ENCODE results near the gene PHF20.
"Not testable (repeated sequence)": the region's sequence is repeated elsewhere in the genome, so short reads cannot be mapped to it uniquely, and the experiment has no call there.

PHF20 gene

DNA sequence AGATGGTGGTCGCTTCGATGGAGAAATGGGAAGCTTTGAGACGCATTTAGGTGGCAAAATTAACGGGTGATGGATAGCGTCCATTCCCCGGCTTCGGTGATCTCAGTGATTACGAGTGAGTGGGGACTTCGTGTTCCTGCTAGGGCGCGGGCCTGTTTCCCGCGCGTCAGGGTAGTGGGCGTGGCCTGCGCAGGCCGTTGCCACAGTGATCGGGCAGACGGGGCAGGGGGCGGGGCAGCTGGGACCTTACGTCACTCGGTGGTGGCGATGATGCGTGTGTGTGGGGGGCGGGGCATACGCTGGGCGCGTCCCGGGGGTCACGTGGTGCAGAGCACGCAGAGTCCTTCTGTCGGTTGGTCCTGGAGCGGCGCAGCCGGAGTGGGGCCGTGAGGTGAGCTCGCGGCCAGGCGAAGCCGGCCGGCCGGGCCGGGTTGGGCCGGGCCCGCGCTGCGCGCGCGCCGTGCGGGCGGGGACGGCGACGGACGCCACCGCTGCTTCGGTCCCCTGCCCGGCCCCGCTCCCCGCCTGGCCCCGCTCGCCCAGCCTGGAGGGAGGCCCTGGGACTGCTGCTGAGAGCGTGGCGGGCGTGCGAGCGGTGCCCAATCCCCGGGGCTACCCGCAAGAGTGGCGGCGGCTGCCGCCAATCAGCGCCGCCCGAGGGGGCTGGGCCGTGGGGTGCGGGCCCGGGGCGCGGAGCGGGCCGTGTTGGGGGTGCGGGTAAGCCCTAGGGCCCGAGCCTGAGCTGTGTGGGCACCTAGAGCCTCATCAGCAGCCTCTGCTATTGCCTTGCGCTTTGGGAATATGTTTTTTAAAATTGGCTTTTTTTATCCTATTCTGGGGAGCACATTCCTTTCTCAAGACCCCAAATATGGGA, at the start of gene PHF20:
PHF20 (plus strand) TSS at position 327 of the 874 bp plus-strand sequence. CDS start 29,508 bp downstream, outside the sequence.
- DNase-seq = peak; percentile 92 to 96

DNA sequence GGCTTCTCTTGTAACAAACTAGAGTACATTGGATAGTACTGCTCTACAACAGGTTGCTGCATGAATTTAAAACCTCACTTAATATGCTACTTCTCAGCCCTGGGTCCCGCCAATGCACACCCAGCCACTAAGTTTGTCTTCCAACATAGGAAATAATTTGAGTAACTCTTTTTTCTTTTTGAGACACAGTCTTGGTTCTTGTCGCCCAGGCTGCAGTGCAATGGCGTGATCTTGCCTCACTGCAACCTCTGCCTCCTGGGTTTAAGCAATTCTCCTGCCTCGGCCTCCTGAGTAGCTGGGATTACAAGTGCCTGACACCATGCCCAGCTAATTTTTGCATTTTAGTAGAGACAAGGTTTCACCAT, 48.6 kb upstream of the PHF20 start:
- not testable (repeated sequence) for DNase-seq

DNA sequence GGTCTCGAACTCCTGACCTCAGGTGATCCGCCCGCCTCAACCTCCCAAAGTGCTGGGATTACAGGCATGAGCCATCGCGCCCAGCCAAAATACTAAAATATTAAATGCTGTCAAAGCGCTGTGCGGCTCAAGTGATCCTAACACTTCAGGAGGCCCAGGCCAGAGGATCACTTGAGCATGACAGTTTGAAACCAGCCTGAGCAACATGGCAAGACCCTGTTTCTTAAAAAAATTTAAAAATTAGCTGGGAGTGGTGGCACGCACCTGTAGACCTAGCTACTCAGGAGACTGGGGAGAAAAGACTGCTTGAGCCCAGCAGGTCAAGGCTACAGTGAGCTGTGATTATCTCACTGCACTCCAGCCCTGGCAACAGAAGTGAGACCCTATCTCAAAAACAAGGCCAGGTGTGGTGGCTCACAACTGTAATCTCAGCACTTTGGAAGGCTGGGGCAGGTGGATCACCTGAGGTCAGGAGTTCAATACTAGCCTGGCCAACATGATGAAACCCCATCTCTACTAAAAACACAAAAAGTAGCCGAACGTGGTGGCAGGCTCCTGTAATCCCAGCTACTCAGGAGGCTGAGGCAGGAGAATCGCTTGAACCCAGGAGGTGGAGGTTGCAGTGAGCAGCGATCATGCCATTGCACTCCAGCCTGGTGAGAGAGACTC, 48.0 kb upstream of the PHF20 start:
- DNase-seq = not testable (repeated sequence)

DNA sequence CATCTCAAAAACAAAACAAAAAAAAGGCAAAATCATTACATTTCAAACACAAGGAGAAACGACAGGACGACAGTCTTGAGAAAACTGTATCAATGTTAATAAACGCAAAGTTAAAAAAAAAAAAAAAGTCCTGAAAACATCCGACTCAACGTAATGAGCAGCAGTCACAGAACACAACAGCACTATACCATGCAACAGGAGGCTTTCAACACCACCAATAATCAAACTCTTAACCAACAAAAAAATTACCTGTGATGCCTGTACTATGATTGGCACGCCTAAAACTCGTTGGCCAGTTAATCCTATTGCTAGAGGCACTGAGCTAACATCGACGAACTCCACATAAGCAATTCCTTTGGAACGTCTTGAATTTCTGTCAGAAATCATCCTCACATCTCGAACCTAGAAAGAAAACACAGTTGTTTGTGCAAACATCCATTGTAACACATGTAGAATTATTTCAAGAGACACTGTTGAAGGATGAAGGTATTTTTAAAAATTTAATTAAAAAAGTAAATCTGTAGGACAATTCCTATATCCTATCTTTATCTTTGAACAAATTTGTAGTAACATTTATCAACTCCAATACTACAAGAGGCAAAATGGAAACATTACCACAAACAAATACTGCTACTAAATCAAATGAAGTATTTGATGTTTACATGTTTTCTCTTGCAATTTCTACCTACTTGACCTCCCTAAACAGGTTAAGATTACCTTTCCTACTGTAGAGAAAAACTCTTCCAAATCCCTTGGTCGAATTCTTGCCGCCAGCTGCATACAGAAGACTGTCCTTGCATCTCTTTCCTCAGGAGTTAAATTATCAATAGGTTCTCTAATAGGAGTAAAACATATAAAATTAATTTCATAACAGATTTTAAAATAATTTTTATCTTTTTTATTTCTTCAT, 47.2 kb upstream of the PHF20 start:
- DNase-seq = no peak

DNA sequence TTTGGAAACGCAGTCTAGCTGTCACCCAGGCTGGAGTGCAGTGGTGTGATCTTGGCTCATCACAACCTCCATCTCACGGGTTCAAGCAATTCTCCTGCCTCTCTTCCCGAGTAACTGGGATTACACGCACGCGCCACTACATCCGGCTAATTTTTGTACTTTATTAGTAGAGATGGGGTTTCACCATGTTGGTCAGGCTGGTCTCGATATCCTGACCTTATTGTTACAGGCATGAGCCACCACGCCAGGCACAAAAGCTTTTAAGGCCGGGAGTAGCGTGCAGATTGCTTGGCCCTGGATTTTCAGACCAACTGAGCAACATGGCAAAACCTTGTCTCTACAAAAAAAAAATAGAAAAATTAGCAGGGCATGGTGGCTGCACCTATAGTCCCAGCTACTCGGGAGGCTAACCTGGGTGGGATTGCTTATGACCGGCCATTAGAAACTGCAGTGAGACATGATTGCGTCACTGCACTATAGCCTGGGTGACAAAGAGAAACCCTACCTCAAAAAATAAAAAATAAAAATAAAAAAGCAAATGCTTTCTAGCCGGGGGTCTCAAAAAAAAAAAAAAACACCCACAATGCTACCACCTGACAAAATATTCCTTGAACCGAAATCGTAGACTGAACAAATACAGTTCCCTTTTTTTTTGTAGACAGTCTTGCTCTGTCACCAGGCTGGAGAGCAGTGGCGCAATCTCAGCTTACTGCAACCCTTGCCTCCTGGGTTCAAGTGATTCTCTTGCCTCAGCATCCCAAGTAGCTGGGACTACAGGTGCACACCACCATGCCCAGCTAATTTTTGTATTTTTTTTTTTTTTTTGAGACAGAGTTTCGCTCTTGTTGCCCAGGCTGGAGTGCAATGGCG, 44.7 kb upstream of the PHF20 start:
- no peak for DNase-seq

DNA sequence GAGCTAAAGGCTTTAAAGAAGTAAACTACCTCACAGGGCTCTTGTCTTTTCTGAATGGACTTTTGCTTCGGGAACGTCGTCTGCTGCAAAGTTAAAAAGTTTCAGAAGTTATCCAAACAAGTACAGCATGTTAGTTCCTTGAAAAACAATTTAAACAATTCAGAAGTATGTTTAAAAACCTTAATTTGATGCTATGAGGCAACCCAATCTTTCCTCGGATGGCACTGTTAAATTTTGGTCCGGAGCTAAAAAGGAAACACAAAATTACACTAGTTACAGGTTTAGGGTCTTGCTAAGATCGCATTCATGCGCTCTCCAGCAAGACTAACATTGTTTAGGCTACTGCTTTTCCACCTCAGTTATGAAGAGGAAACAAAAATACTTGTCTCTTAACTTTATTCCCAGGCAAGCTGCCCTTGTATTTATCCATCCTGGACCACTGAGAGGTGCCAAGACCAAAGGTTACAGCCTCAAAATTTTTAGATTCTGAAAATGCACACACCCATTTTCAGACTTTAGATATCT, 42.5 kb upstream of the PHF20 start:
- no peak for DNase-seq

DNA sequence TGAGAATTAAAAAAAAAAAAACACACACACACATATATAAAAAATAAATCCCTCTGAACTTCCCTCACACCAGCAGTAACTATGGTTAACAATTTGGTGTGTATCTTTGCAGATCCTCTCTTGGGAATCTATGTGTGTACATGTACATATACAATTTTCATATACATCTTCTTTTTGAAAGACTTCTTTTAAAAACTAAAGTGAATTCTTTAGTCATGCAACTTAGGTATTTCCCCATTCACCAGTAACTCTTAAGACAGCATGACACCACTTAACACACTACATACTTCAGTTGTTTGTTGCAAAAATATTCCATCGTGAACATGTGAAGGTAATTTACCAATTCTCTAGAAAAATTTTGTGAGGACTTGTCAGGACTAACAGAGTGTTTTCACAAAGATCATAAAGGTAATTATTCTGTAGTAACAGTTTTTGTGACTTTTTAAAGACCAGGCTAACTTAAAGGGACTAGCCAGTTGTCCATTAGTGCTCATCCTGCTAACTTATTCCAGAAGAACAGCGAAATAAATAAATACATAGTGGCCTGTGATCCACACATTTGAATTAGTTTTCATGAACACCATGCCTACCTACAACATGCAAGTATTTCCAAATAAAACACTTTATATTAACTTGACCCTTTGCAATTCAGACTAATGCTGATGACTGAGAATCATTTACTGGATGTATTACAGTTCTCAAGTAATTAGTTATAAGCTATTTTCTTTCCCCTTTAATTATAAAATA, 41.8 kb upstream of the PHF20 start:
- no peak for DNase-seq

DNA sequence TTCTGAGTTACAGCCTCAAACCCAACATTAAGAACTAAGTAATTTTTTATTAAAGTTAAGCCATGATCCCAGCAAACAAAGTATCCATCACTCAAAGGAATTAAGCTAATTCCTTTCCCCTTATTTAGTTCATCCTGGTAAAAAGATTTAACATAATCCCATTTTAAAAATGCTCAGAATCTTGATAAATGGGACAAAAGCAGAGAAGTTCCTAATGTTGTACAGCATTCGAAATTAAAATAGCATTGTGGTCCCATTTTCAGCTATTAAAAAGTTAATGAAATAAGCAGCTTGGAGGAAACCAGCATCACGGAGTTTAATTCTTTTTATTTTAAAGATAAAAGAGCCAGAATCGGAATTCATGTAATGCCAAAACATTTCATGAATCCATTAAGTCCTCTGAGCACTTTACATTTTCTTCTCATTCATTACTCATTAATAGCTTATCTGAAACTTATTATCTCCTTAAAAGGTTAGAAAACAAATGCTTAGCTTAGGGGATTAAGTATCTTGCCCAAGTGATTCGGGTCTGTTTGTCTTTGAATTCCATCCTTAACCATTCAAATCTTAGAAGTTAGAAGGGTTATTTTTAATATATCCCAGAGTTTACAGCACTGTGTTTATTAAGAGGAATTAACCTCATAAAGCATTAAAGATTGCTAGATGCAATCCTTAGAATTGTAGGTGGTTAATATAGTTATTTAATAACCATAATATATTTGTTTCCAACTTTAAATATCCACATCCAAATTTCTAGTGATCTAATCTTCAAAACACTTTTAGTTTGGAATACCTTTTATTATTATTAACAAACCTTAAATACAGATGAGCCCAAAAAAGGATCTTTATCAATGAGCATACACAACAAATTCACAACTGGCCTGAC, 41.0 kb upstream of the PHF20 start:
- DNase-seq = no peak

DNA sequence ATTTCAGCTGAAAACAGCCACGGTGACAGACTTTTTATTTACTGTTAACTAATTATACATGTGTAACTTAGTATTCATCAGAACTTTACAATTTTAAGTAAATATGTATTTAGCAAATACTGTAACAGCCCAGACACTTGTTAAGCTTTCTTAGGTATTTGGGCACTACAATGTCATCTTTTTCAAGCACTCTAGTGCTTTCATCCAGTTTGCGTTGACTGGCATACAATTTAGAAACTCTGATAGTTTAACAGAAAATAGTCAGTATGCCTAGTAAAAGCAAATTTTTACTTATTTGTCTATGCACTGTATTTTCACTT, 40.4 kb upstream of the PHF20 start:
- no peak for DNase-seq

DNA sequence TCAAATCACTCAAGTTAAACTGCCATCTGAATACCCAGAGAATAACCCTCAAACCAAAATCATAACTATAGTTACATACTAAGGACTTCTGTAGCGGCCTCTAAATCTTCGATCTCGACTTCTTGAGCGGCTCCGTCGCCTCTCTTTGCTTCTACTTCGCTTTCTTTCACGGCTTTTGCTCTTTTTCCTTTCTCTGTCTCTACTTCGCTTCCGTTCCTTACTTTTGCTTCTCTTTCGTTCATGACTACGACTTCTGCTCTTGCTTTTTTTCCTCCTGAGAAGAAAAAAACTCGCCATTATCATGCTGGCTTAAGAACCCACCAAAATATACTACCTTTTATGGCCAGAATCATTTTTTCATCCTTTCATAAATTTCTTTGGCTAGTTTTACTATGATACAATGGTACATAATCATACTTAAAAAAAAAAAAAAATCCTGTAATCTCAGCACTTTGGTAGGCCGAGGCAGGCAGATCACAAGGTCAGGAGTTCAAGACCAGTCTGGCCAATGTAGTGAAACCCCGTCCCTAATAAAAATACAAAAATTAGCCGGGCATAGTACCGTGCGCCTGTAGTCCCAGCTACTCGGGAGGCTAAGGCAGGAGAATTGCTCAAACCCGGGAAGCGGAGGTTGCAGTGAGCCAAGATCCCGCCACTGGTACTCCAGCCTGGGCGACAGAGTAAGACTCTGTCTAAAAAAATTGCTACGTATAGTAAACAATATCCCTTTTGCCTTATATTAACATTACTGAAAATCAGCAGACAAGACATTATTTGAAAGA, 39.8 kb upstream of the PHF20 start:
- DNase-seq = no peak

DNA sequence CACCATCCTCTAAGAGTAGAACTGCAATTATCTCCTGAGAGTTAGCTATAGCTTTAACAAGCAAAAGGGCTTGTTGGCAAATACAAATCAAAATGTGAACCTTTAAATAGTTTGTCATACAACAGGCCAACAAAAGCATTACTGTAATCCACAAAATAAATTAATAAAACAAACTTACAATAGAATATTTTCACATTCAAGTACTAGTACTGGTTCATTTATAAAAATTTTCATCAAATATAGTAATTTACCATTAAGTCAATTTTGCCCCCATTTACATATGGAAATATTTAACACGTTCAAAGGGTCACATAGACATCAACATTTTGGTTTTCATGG, 39.2 kb upstream of the PHF20 start:
- DNase-seq = no peak

DNA sequence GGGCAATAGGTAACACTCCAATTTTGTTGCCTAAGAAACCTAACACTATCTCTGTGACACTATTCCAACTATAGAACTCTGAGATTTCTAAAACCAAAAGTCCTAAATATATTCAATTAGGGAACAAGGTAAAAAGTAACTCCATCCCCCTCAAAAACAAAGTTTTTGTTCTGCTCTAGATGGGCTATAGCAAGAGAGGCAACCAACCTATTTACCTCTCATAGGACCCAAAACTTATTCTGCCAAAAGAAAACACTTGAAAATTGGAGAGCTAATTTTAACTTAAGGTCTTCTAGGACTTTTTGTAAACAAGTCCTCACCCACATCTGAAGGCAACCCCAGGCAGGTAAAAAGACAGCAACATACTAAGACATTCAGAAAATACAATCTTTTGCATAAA, 37.4 kb upstream of the PHF20 start:
- DNase-seq = no peak

DNA sequence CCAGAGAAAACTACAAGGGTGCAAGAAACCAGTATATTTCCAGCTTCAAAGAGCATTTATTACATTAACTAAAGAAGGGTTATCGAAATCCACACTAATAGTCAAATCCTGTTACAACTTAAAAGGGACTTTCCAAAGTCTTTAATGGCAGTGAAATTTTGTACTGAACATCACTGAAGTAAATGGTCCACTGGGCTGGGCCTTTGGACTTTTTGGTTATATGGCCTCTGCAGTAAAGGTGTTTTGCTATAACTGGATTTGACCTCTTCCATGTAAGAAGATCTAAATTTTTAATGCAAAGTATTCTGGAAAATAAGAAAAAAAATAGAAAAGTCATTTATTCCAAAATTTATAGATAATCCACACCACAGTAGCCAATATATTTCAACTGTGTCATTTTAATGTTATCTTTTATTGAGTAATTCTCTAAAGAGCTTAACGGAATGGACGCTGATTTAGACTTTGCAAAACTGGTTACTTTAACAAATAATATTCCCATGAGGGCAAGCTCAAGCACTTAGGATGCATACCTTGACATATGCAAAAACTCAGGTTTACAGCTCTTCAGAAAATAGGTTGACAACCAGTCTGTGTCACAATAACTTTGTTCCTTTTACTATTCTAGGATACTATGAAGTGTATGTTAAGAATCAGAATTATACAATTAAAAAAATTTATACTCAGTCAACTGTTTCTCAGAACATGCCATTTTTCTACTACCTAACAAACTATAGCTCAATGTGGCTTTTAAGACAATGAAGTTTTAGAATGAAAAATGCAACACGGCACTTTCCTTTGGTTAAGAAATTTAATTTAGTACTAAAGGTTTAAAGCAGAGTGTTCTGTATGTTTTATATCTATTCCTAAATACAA, 36.8 kb upstream of the PHF20 start:
- no peak for DNase-seq

DNA sequence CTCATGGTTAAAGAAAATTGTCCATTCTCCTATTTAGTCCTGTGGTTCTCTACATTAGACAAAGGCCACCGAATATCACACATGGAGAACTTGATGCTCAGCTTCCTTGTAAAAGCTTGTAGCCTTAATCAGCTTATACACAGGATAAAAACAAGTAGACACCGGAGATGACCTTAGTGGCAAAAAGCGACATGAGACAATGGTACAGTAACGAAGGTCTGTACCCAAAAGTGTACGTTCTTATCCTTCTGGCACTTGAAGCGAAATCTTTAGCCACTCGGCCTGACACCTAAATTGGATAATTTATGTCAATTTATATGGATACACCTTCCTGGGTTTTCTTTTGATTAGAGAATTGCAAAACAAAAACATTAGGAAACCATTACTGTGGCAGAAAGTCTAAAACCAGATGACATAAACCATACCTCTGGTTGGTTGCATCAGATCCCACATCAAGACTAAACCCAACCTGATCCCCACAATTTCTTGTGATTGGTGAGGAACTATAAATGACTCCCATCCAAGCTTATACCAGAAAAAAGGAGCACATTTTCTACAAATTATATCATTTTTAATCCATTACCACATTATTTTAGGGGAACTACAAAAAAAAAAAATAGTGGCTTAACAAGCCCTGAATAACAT, 35.9 kb upstream of the PHF20 start:
- peak in 1 of 2 experiments; percentile 22 for DNase-seq

DNA sequence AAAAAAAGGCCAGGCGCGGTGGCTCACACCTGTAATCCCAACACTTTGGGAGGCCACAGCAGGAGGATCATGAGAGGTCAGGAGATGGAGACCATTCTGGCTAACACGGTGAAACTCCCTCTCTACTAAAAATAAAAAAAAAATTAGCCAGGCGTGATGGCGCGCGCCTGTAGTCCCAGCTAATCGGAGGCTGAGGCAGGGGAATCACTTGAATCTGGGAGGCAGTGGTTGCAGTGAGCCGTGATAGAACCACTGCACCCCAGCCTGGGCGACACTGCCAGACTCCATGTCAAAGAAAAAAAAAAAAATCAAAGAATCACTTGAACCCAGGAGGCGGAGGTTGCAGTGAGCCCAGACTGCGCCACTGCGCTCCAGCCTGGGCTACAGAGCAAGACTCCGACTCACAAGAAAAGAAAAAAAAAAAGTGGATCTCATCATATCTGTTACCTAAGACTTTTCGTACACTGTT, 33.9 kb upstream of the PHF20 start:
- DNase-seq = no peak

DNA sequence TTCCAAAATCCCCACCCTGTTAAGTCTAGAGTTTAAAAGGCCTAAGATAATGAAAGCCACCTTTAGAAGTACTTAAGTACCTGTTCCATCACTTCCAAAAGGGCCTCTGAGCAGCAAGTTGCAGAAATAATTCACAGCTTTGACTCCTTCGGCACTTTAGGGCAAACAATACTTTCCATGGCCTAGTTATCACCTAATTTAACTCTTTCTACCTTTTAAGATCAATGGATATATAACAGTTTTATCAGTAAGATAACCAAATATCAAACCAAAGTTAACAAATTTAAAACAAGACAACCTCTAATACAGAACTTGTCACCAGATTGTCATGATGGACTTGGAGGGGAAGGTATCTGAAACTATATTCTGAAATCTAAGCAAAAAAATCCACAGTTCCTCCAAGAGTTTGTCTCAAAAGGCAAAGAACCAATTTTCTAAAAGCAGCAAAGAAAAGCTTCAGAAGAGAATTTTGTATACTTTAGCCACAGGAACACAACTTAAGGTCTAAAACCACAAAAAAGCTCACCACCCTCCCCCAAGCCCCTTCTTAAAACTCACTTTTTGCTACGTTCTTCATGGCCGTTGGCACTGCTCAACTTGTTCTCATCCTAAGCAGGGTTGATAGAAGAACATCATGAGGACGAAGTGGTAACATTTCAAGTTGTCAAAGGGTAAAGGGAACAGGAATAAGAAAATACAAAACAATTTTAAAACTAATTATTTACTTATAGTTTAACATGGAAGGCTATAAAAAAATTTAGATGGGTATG, 33.2 kb upstream of the PHF20 start:
- no peak for DNase-seq

Measured in NCI-H524 (cell line).